Upper lobe of left lung (tissue), 4 donors: ENCODE results near the gene TMEM178B.

ENCODE experiments used
- EP300 ChIP-seq, 4 donors: sonication (generic); formaldehyde crosslinking; IDR thresholded peaks; one replicate each; pipeline ENCODE4 v1.5.1; 2017; ENCODE audit warnings: antibody characterized with exemption in 4 of 4, control low read depth in 2 of 4
- POLR2A ChIP-seq, 4 donors: fragments of 450-650 bp; IDR thresholded peaks; one replicate each; pipeline ENCODE4 v1.5.1; 2016 to 2017; ENCODE audit warnings: antibody characterized with exemption in 4 of 4, mild to moderate bottlenecking in 2 of 4
- POLR2AphosphoS5 ChIP-seq, 2 donors: sonication (generic); formaldehyde crosslinking; IDR thresholded peaks; one replicate each; pipeline ENCODE4 v1.5.1; 2017; ENCODE audit warnings: antibody characterized with exemption in 2 of 2
- TF ChIP-seq, protein P1 (sequence below), 6 experiments: fragments of 450-650 bp in 4 of 6; fragments of 200-600 bp in 2 of 6; sonication (generic) in 2 of 6; IDR thresholded peaks; one replicate each; pipeline ENCODE4 v1.5.1; 2016 to 2019; ENCODE audit warnings: antibody characterized with exemption in 6 of 6

DNA sequence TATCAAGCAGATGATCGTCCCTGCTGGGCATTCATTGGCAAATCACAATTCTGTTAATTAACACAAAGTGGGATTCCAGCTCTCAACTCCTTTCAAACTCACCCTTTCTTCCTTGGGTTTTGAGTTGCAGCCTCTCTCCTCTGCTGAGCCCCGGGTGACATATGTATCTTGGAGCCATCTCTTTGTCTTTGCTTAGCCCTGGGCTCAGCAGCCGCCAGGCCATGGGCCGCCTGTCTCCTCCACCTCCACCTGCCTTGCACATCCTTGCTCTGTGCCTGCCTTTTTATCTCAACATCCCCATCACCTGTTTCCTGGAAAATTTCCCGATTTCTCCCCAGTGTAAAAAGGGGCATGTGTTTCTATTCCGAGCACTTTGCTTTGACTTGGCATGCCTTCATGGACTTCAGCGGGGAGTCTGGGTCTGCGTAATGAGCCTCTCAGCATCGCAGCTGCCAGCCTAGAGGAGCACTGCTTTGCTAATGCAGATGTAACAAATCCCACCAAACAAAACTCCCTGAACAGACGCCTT, 336.0 kb downstream of the TMEM178B start:
- TF ChIP-seq POLR2A (IDR thresholded peaks at IDR 0.05) (no peak), EP300 (IDR thresholded peaks at IDR 0.05) (no peak), POLR2AphosphoS5 (IDR thresholded peaks at IDR 0.05) (no peak)
- TF ChIP-seq, protein P1, sequence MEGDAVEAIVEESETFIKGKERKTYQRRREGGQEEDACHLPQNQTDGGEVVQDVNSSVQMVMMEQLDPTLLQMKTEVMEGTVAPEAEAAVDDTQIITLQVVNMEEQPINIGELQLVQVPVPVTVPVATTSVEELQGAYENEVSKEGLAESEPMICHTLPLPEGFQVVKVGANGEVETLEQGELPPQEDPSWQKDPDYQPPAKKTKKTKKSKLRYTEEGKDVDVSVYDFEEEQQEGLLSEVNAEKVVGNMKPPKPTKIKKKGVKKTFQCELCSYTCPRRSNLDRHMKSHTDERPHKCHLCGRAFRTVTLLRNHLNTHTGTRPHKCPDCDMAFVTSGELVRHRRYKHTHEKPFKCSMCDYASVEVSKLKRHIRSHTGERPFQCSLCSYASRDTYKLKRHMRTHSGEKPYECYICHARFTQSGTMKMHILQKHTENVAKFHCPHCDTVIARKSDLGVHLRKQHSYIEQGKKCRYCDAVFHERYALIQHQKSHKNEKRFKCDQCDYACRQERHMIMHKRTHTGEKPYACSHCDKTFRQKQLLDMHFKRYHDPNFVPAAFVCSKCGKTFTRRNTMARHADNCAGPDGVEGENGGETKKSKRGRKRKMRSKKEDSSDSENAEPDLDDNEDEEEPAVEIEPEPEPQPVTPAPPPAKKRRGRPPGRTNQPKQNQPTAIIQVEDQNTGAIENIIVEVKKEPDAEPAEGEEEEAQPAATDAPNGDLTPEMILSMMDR (IDR thresholded peaks at IDR 0.05): no peak
